MM.1S (cell line): Measurements from ENCODE around the gene OR2A1.
"Not testable (repeated sequence)": the region's sequence is repeated elsewhere in the genome, so short reads cannot be mapped to it uniquely, and the experiment has no call there.

Source experiments
- DNase-seq: peaks from one replicate; pipeline ENCODE4 v3.0.0-alpha.2; 2015
- H2AFZ ChIP-seq: fragments of 300-600 bp; sonication (generic); 2 replicates; pipeline ENCODE4 v1.6.0; 2016; ENCODE audit warnings: antibody characterized with exemption, low read length
- H3F3A ChIP-seq: fragments of 300-600 bp; sonication (generic); 2 replicates; pipeline ENCODE4 v1.6.1; 2016; ENCODE audit warnings: mild to moderate bottlenecking, antibody characterized with exemption, low read length, moderate library complexity, mixed read lengths; ENCODE audit not compliant: insufficient read depth
- H3K27ac ChIP-seq: fragments of 300-600 bp; sonication (generic); 2 replicates; pipeline ENCODE4 v1.5.1; 2016; ENCODE audit warnings: mild to moderate bottlenecking, low read length
- H3K27me3 ChIP-seq: fragments of 300-600 bp; sonication (generic); replicated peaks from 2 replicates; pipeline ENCODE4 v1.6.0; 2016; ENCODE audit warnings: low read length; ENCODE audit not compliant: insufficient read depth
- H3K36me3 ChIP-seq: fragments of 300-600 bp; sonication (generic); replicated peaks from 2 replicates; pipeline ENCODE4 v1.6.1; 2016; ENCODE audit warnings: mild to moderate bottlenecking, low read length, mixed read lengths; ENCODE audit not compliant: insufficient read depth
- H3K4me1 ChIP-seq: fragments of 300-600 bp; sonication (generic); 2 replicates; pipeline ENCODE4 v1.6.1; 2016; ENCODE audit warnings: low read length, mixed read lengths
- H3K4me2 ChIP-seq: fragments of 300-600 bp; sonication (generic); 2 replicates; pipeline ENCODE4 v1.6.0; 2016; ENCODE audit warnings: low read depth, low read length
- H3K4me3 ChIP-seq: fragments of 300-600 bp; sonication (generic); 2 replicates; pipeline ENCODE4 v1.5.1; 2016; ENCODE audit warnings: low read length, mixed read lengths
- H3K79me2 ChIP-seq: fragments of 300-600 bp; sonication (generic); 2 replicates; pipeline ENCODE4 v1.6.1; 2016; ENCODE audit warnings: mixed run types, low read length, mixed read lengths
- H3K9ac ChIP-seq: fragments of 300-600 bp; sonication (generic); 2 replicates; pipeline ENCODE4 v1.6.1; 2016; ENCODE audit warnings: low read length, mixed read lengths
- H3K9me2 ChIP-seq: fragments of 300-600 bp; sonication (generic); replicated peaks from 2 replicates; pipeline ENCODE4 v1.6.1; 2016; ENCODE audit warnings: mild to moderate bottlenecking, low read length, mixed read lengths; ENCODE audit not compliant: insufficient read depth
- H3K9me3 ChIP-seq: fragments of 300-600 bp; sonication (generic); replicated peaks from 2 replicates; pipeline ENCODE4 v1.6.1; 2016; ENCODE audit warnings: mild to moderate bottlenecking, low read length, mixed read lengths; ENCODE audit not compliant: insufficient read depth
- H4K20me1 ChIP-seq: fragments of 300-600 bp; sonication (generic); 2 replicates; pipeline ENCODE4 v1.6.1; 2016; ENCODE audit warnings: mild to moderate bottlenecking, low read length, moderate library complexity, mixed read lengths; ENCODE audit not compliant: insufficient read depth

OR2A1 gene

GRCh38 chr7:144331221-144331995, 19.2 kb downstream of the OR2A1 start:
- not testable (repeated sequence) for H3K9me2 ChIP-seq, H3K4me1 ChIP-seq, H3K79me2 ChIP-seq, H3K4me3 ChIP-seq, DNase-seq, H3K9me3 ChIP-seq, H2AFZ ChIP-seq, H3K27ac ChIP-seq, H3K36me3 ChIP-seq, H3K4me2 ChIP-seq, H4K20me1 ChIP-seq, H3K27me3 ChIP-seq, H3F3A ChIP-seq, H3K9ac ChIP-seq

- not testable (repeated sequence) for H3K9ac ChIP-seq, H3K79me2 ChIP-seq, H3K27ac ChIP-seq, H3K4me2 ChIP-seq, H4K20me1 ChIP-seq, H3K4me1 ChIP-seq, H3K9me3 ChIP-seq, H3K27me3 ChIP-seq, DNase-seq, H3K4me3 ChIP-seq, H3F3A ChIP-seq, H2AFZ ChIP-seq, H3K9me2 ChIP-seq, H3K36me3 ChIP-seq
Measured at GRCh38 chr7:144331996-144332288, 19.7 kb downstream of the OR2A1 start.

- not testable (repeated sequence) for DNase-seq, H3K4me1 ChIP-seq, H3K27ac ChIP-seq, H3K9ac ChIP-seq, H3K36me3 ChIP-seq, H2AFZ ChIP-seq, H4K20me1 ChIP-seq, H3K9me2 ChIP-seq, H3K27me3 ChIP-seq, H3K4me3 ChIP-seq, H3K9me3 ChIP-seq, H3K79me2 ChIP-seq, H3F3A ChIP-seq, H3K4me2 ChIP-seq
Measured at GRCh38 chr7:144348625-144349024, 36.4 kb downstream of the OR2A1 start.

- not testable (repeated sequence) for H3K4me1 ChIP-seq, H3F3A ChIP-seq, DNase-seq, H3K27me3 ChIP-seq, H4K20me1 ChIP-seq, H3K4me2 ChIP-seq, H3K9me3 ChIP-seq, H3K27ac ChIP-seq, H2AFZ ChIP-seq, H3K4me3 ChIP-seq, H3K9ac ChIP-seq, H3K79me2 ChIP-seq, H3K9me2 ChIP-seq, H3K36me3 ChIP-seq
Measured at GRCh38 chr7:144351667-144352066, 39.4 kb downstream of the OR2A1 start.

- H3K36me3 ChIP-seq, H3K9ac ChIP-seq, H3K4me3 ChIP-seq: not testable (repeated sequence)
Measured at GRCh38 chr7:144355176-144355822, 43.1 kb downstream of the OR2A1 start, which contains the start of gene ARHGEF5. Gene ARHGEF5, plus strand, starts transcription at chr7:144355402. Its CDS starts 7,268 bp downstream, at chr7:144362670.

GRCh38 chr7:144356185-144356584, 44.0 kb downstream of the OR2A1 start:
- H3K9me3 ChIP-seq, H3K27ac ChIP-seq, H3K9ac ChIP-seq, DNase-seq, H3K4me1 ChIP-seq, H3K36me3 ChIP-seq, H3K4me2 ChIP-seq, H4K20me1 ChIP-seq, H3K9me2 ChIP-seq, H3F3A ChIP-seq, H2AFZ ChIP-seq, H3K79me2 ChIP-seq, H3K4me3 ChIP-seq, H3K27me3 ChIP-seq: not testable (repeated sequence)

More at GRCh38 chr7:144355176-144355822, 43.1 kb downstream of the OR2A1 start, which contains the start of gene ARHGEF5:
- DNase-seq, H3K9me2 ChIP-seq, H4K20me1 ChIP-seq, H3F3A ChIP-seq, H2AFZ ChIP-seq, H3K27me3 ChIP-seq, H3K27ac ChIP-seq, H3K79me2 ChIP-seq, H3K9me3 ChIP-seq, H3K4me2 ChIP-seq, H3K4me1 ChIP-seq: not testable (repeated sequence)

- not testable (repeated sequence) for H3F3A ChIP-seq, H3K4me3 ChIP-seq, H3K4me1 ChIP-seq, H3K36me3 ChIP-seq, H3K9ac ChIP-seq, H2AFZ ChIP-seq, H3K9me3 ChIP-seq, H3K27me3 ChIP-seq, H3K27ac ChIP-seq, H4K20me1 ChIP-seq, DNase-seq, H3K9me2 ChIP-seq, H3K4me2 ChIP-seq, H3K79me2 ChIP-seq
Measured at GRCh38 chr7:144356860-144357259, 44.6 kb downstream of the OR2A1 start.

GRCh38 chr7:144362061-144362460, 49.8 kb downstream of the OR2A1 start:
- not testable (repeated sequence) for H3K27ac ChIP-seq, H2AFZ ChIP-seq, H3K4me2 ChIP-seq, H3K79me2 ChIP-seq, H3K9me2 ChIP-seq, H3K9ac ChIP-seq, DNase-seq, H3K4me3 ChIP-seq, H3F3A ChIP-seq, H3K4me1 ChIP-seq, H3K9me3 ChIP-seq, H3K36me3 ChIP-seq, H4K20me1 ChIP-seq, H3K27me3 ChIP-seq
